ENCODE results near the gene TPST1.

GRCh38 chr7:66183700-66184099 lies 21.4 kb upstream of the TPST1 start:
- no peak for TF ChIP-seq EP300 (IDR thresholded peaks at IDR 0.05; ENCODE audit: low read depth)
- no peak for TF ChIP-seq POLR2A (IDR thresholded peaks at IDR 0.05)
